Measurements from ENCODE around the gene ID4.
"Not testable (repeated sequence)": the region's sequence is repeated elsewhere in the genome, so short reads cannot be mapped to it uniquely, and the experiment has no call there.

The ID4 gene

DNA sequence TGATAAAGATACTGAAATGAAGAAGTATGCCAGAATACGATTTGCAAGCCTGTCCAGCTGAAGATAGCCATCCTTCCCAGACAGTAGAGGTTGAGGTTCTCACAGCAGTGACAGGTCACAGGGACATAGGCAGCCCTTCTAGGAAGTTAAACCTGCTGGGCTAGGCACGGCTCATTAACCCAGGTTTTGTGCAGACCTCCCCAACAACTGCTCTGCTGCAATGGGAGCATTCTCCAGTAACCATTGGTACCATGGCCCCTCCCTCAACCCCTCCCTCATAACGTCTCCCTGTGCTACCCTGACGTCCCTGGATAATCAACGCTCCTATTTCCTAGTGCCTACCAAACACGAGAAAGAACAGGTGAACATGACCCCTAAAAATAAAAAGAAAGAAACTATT lies 15.8 kb downstream of the ID4 start:
- Histone ChIP-seq H3K4ac (ENCODE audit: low read length) (no peak overlapping the region), H3K4me2 (ENCODE audit: insufficient read depth, low read length, poor library complexity, severe bottlenecking) (no peak overlapping the region), H2AFZ (ENCODE audit: low read length) (no peak overlapping the region), H3K4me3 (ENCODE audit: low read length in 2 of 2) (no peak overlapping the region), H3K79me1 (ENCODE audit: low read depth, low read length) (no peaks in the 10 kb centered on the region), H4K8ac (ENCODE audit: low read depth, low read length) (no peak overlapping the region), H2BK15ac (ENCODE audit: low read length) (no peak overlapping the region), H3K36me3 (replicated peaks in 1 of 2; ENCODE audit: control insufficient read depth in 2 of 2, insufficient read depth in 2 of 2, low read length in 2 of 2) (no peaks in the 10 kb centered on the region), H3K18ac (ENCODE audit: low read length) (no peak overlapping the region), H4K91ac (ENCODE audit: low read depth, low read length, poor library complexity) (no peak overlapping the region), H2AK5ac (ENCODE audit: low read depth, low read length) (no peak overlapping the region), H3K27ac (replicated peaks; ENCODE audit: low read length) (no peak overlapping the region), H3K23ac (ENCODE audit: low read depth, low read length, poor library complexity) (no peak overlapping the region), H3K14ac (ENCODE audit: low read length) (no peak overlapping the region), H3K9ac (ENCODE audit: low read depth, low read length, poor library complexity) (no peak overlapping the region), H3K4me1 (ENCODE audit: control insufficient read depth in 2 of 2, insufficient read depth in 1 of 2, low read depth in 1 of 2, low read length in 2 of 2) (peaks cover 6 to 8% of the 10 kb centered on the region in 2 donors), H3K27me3 (ENCODE audit: control insufficient read depth in 3 of 3, insufficient read depth in 3 of 3, low read depth in 1 of 3, low read length in 3 of 3) (no peaks in the 10 kb centered on the region), H2BK12ac (ENCODE audit: low read length) (no peak overlapping the region), H3K9me3 (replicated peaks in 1 of 2; ENCODE audit: control insufficient read depth in 2 of 2, insufficient read depth in 1 of 2, low read depth in 1 of 2, low read length in 2 of 2) (no peaks in the 10 kb centered on the region), H2BK120ac (ENCODE audit: low read depth, low read length) (no peak overlapping the region), H2BK5ac (ENCODE audit: low read length) (no peak overlapping the region)
- DNase-seq (ENCODE audit: low spot score) = no peak
- WGBS, 2 donors (ENCODE audit: extremely low coverage in 2 of 2, insufficient read length in 2 of 2, insufficient replicate concordance in 1 of 2) = no CpG with 5 or more reads among the region's 6 CpGs

DNA sequence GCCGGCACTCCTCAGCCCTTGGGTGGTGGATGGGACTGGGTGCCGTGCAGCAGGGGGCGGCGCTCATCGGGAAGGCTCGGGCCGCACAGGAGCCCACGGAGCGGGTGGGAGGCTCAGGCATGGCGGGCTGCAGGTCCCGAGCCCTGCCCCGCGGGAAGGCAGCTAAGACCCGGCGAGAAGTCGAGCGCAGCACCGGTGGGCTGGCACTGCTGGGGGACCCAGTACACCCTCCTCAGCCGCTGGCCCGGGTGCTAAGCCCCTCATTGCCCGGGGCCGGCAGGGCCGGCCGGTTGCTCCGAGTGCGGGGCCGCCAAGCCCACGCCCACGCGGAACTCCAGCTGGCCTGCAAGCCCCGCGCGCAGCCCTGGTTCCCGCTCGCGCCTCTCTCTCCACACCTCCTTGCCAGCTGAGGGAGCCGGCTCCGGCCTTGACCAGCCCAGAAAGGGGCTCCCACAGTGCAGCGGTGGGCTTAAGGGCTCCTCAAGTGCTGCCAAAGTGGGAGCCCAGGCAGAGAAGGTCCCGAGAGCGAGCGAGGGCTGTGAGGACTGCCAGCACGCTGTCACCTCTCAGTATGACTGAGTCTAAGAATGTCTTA lies 17.3 kb downstream of the ID4 start:
- not testable (repeated sequence) for DNase-seq (ENCODE audit: low spot score); H3K27ac ChIP-seq (replicated peaks; ENCODE audit: low read length); H3K4me1 ChIP-seq (ENCODE audit: control insufficient read depth in 2 of 2, insufficient read depth in 1 of 2, low read depth in 1 of 2, low read length in 2 of 2); H3K4me3 ChIP-seq (ENCODE audit: low read length in 2 of 2); H4K91ac ChIP-seq (ENCODE audit: low read depth, low read length, poor library complexity); H2AK5ac ChIP-seq (ENCODE audit: low read depth, low read length); H2BK120ac ChIP-seq (ENCODE audit: low read depth, low read length); H3K9ac ChIP-seq (ENCODE audit: low read depth, low read length, poor library complexity); H3K36me3 ChIP-seq (replicated peaks in 1 of 2; ENCODE audit: control insufficient read depth in 2 of 2, insufficient read depth in 2 of 2, low read length in 2 of 2); H3K79me1 ChIP-seq (ENCODE audit: low read depth, low read length); H4K8ac ChIP-seq (ENCODE audit: low read depth, low read length); H3K4ac ChIP-seq (ENCODE audit: low read length); H2AFZ ChIP-seq (ENCODE audit: low read length); H3K23ac ChIP-seq (ENCODE audit: low read depth, low read length, poor library complexity); H3K9me3 ChIP-seq (replicated peaks in 1 of 2; ENCODE audit: control insufficient read depth in 2 of 2, insufficient read depth in 1 of 2, low read depth in 1 of 2, low read length in 2 of 2); H2BK5ac ChIP-seq (ENCODE audit: low read length); H3K14ac ChIP-seq (ENCODE audit: low read length); H3K18ac ChIP-seq (ENCODE audit: low read length); H3K4me2 ChIP-seq (ENCODE audit: insufficient read depth, low read length, poor library complexity, severe bottlenecking); H3K27me3 ChIP-seq (ENCODE audit: control insufficient read depth in 3 of 3, insufficient read depth in 3 of 3, low read depth in 1 of 3, low read length in 3 of 3); H2BK15ac ChIP-seq (ENCODE audit: low read length); H2BK12ac ChIP-seq (ENCODE audit: low read length)
- WGBS, 2 donors (ENCODE audit: extremely low coverage in 2 of 2, insufficient read length in 2 of 2, insufficient replicate concordance in 1 of 2) = no CpG with 5 or more reads among the region's 43 CpGs

DNA sequence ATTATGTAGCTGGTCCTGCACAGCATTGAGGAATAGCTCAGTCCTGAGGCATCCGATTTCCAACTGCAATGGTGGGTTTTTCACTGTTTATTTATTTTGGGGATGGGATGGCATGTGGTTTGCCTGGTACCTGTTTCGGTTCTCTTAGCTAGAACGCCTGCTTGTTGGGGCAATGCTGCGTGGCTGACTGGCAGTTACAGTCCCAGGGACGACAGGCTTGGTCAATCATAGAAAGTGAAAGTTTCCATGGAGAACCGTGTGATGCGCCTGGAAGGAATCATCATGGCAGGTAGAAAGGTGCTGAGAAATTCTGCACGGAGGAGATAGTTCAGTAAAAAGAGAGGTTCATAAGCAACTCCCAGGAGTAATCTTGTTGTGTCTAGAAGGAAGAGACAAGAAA lies 18.4 kb downstream of the ID4 start:
- Histone ChIP-seq H3K9ac (ENCODE audit: low read depth, low read length, poor library complexity) (no peak overlapping the region), H2BK120ac (ENCODE audit: low read depth, low read length) (no peak overlapping the region), H3K36me3 (replicated peaks in 1 of 2; ENCODE audit: control insufficient read depth in 2 of 2, insufficient read depth in 2 of 2, low read length in 2 of 2) (no peaks in the 10 kb centered on the region), H2AK5ac (ENCODE audit: low read depth, low read length) (no peak overlapping the region), H3K18ac (ENCODE audit: low read length) (no peak overlapping the region), H3K27me3 (ENCODE audit: control insufficient read depth in 3 of 3, insufficient read depth in 3 of 3, low read depth in 1 of 3, low read length in 3 of 3) (no peaks in the 10 kb centered on the region), H2BK5ac (ENCODE audit: low read length) (no peak overlapping the region), H2AFZ (ENCODE audit: low read length) (no peak overlapping the region), H3K79me1 (ENCODE audit: low read depth, low read length) (no peaks in the 10 kb centered on the region), H3K23ac (ENCODE audit: low read depth, low read length, poor library complexity) (no peak overlapping the region), H3K4me3 (ENCODE audit: low read length in 2 of 2) (no peak overlapping the region), H3K4ac (ENCODE audit: low read length) (no peak overlapping the region), H3K27ac (replicated peaks; ENCODE audit: low read length) (no peak overlapping the region), H3K4me1 (ENCODE audit: control insufficient read depth in 2 of 2, insufficient read depth in 1 of 2, low read depth in 1 of 2, low read length in 2 of 2) (peaks cover 7 to 8% of the 10 kb centered on the region in 2 donors), H4K8ac (ENCODE audit: low read depth, low read length) (no peak overlapping the region), H3K4me2 (ENCODE audit: insufficient read depth, low read length, poor library complexity, severe bottlenecking) (no peak overlapping the region), H4K91ac (ENCODE audit: low read depth, low read length, poor library complexity) (no peak overlapping the region), H3K14ac (ENCODE audit: low read length) (no peak overlapping the region), H2BK12ac (ENCODE audit: low read length) (no peak overlapping the region), H2BK15ac (ENCODE audit: low read length) (no peak overlapping the region), H3K9me3 (replicated peaks in 1 of 2; ENCODE audit: control insufficient read depth in 2 of 2, insufficient read depth in 1 of 2, low read depth in 1 of 2, low read length in 2 of 2) (no peaks in the 10 kb centered on the region)
- DNase-seq (ENCODE audit: low spot score) = no peak
- no CpG with 5 or more reads among the region's 8 CpGs for WGBS, 2 donors (ENCODE audit: extremely low coverage in 2 of 2, insufficient read length in 2 of 2, insufficient replicate concordance in 1 of 2)

DNA sequence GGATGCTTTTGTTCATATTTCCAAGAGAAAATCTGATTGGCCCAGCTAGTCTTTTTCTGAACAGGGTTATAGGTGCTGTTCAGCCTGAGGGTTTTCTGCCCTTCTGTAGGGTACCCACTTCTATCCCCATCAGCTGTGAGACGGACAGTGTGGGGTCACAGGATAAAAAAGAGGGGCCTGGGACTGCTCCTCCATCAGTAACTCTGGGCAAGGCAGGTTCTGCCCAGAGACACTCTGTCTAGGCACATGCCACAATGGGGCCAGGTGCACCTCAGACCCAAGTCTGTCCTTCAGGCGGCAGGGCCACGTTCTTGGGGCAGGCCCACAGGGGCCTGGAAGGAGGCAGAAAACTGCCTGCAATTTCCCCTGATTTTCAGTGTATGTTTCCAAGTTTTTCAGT lies 20.0 kb downstream of the ID4 start:
- Histone ChIP-seq H4K91ac (ENCODE audit: low read depth, low read length, poor library complexity) (no peak overlapping the region), H3K4ac (ENCODE audit: low read length) (no peak overlapping the region), H3K79me1 (ENCODE audit: low read depth, low read length) (no peaks in the 10 kb centered on the region), H2AFZ (ENCODE audit: low read length) (no peak overlapping the region), H3K23ac (ENCODE audit: low read depth, low read length, poor library complexity) (no peak overlapping the region), H3K27me3 (ENCODE audit: control insufficient read depth in 3 of 3, insufficient read depth in 3 of 3, low read depth in 1 of 3, low read length in 3 of 3) (no peaks in the 10 kb centered on the region), H3K4me1 (ENCODE audit: control insufficient read depth in 2 of 2, insufficient read depth in 1 of 2, low read depth in 1 of 2, low read length in 2 of 2) (peaks cover 0 to 4% of the 10 kb centered on the region in 2 donors), H3K9me3 (replicated peaks in 1 of 2; ENCODE audit: control insufficient read depth in 2 of 2, insufficient read depth in 1 of 2, low read depth in 1 of 2, low read length in 2 of 2) (no peaks in the 10 kb centered on the region), H3K18ac (ENCODE audit: low read length) (no peak overlapping the region), H3K14ac (ENCODE audit: low read length) (peak overlapping the region; percentile 77), H3K36me3 (replicated peaks in 1 of 2; ENCODE audit: control insufficient read depth in 2 of 2, insufficient read depth in 2 of 2, low read length in 2 of 2) (no peaks in the 10 kb centered on the region), H2BK15ac (ENCODE audit: low read length) (no peak overlapping the region), H3K4me2 (ENCODE audit: insufficient read depth, low read length, poor library complexity, severe bottlenecking) (no peak overlapping the region), H2BK12ac (ENCODE audit: low read length) (no peak overlapping the region), H2AK5ac (ENCODE audit: low read depth, low read length) (no peak overlapping the region), H4K8ac (ENCODE audit: low read depth, low read length) (no peak overlapping the region), H2BK5ac (ENCODE audit: low read length) (no peak overlapping the region), H3K4me3 (ENCODE audit: low read length in 2 of 2) (no peak overlapping the region), H3K27ac (replicated peaks; ENCODE audit: low read length) (no peak overlapping the region), H3K9ac (ENCODE audit: low read depth, low read length, poor library complexity) (no peak overlapping the region), H2BK120ac (ENCODE audit: low read depth, low read length) (no peak overlapping the region)
- WGBS, 2 donors (ENCODE audit: extremely low coverage in 2 of 2, insufficient read length in 2 of 2, insufficient replicate concordance in 1 of 2) = no CpG with 5 or more reads among the region's 3 CpGs
- DNase-seq (ENCODE audit: low spot score) = no peak
